Esophagus mucosa (tissue), 1 donor: ENCODE results near the gene PRKD2. TPM values are rescaled to one million over a fixed set of nuclear protein-coding genes. Genes with fewer than 3 reads are reported as not detected.

ENCODE experiments used
- ATAC-seq: fragments of 200-7000 bp; cut with Tn5 transposase; one replicate; pipeline ENCODE4 v1.9.1; 2020
- total RNA-seq: library from RNA; stranded (reverse); gene quantifications from one replicate; pipeline ENCODE4 v1.2.4, GENCODE V29; 2023
- donor health status: DM: yes; HTN: yes; CAD: no.

PRKD2 gene
- total RNA-seq, 1 donor from 2014 or later: 31.4 TPM

- no peak for ATAC-seq
Measured at GRCh38 chr19:46741447-46741846, 24.5 kb upstream of the PRKD2 start.

- no peak for ATAC-seq
Measured at GRCh38 chr19:46739290-46739771, 22.4 kb upstream of the PRKD2 start.

GRCh38 chr19:46737761-46738171 lies 20.9 kb upstream of the PRKD2 start:
- no peak for ATAC-seq

GRCh38 chr19:46737298-46737654 lies 20.4 kb upstream of the PRKD2 start:
- ATAC-seq: no peak

- ATAC-seq: no peak
Measured at GRCh38 chr19:46736531-46737297, 19.8 kb upstream of the PRKD2 start.

GRCh38 chr19:46733690-46734292 lies 16.9 kb upstream of the PRKD2 start:
- ATAC-seq: no peak

GRCh38 chr19:46732966-46733689 lies 16.2 kb upstream of the PRKD2 start:
- ATAC-seq: no peak

GRCh38 chr19:46732172-46732938 lies 15.4 kb upstream of the PRKD2 start:
- peak; percentile 64 for ATAC-seq

GRCh38 chr19:46731584-46731983 lies 14.7 kb upstream of the PRKD2 start:
- peak; percentile 3 for ATAC-seq

GRCh38 chr19:46731007-46731501 lies 14.1 kb upstream of the PRKD2 start:
- ATAC-seq: peak; percentile 75

GRCh38 chr19:46730595-46730994 lies 13.7 kb upstream of the PRKD2 start:
- no peak for ATAC-seq

GRCh38 chr19:46730187-46730586 lies 13.3 kb upstream of the PRKD2 start:
- ATAC-seq: no peak

- ATAC-seq: no peak
Measured at GRCh38 chr19:46729696-46730095, 12.8 kb upstream of the PRKD2 start.

- peak; percentile 58 for ATAC-seq
Measured at GRCh38 chr19:46728693-46729339, 11.9 kb upstream of the PRKD2 start.

GRCh38 chr19:46728208-46728607 lies 11.3 kb upstream of the PRKD2 start:
- no peak for ATAC-seq

- no peak for ATAC-seq
Measured at GRCh38 chr19:46727757-46728156, 10.8 kb upstream of the PRKD2 start.

GRCh38 chr19:46726971-46727501 lies 10.1 kb upstream of the PRKD2 start:
- no peak for ATAC-seq

GRCh38 chr19:46726551-46726950 lies 9.6 kb upstream of the PRKD2 start:
- no peak for ATAC-seq

- ATAC-seq: no peak
Measured at GRCh38 chr19:46725859-46726393, 9.0 kb upstream of the PRKD2 start.

- ATAC-seq: no peak
Measured at GRCh38 chr19:46725036-46725820, 8.3 kb upstream of the PRKD2 start.

GRCh38 chr19:46724468-46724867 lies 7.6 kb upstream of the PRKD2 start:
- no peak for ATAC-seq
